Measurements from ENCODE around the gene STXBP1. TPM values are rescaled to one million over a fixed set of nuclear protein-coding genes. Genes with fewer than 3 reads are reported as not detected.

Gene STXBP1
- total and polyA plus RNA-seq, 9 of the 15 experiments (the other 6 are each of a cell fraction or from before 2014, with no cell fraction given) = 4.6 to 35.1 (median 9.7) TPM

DNA sequence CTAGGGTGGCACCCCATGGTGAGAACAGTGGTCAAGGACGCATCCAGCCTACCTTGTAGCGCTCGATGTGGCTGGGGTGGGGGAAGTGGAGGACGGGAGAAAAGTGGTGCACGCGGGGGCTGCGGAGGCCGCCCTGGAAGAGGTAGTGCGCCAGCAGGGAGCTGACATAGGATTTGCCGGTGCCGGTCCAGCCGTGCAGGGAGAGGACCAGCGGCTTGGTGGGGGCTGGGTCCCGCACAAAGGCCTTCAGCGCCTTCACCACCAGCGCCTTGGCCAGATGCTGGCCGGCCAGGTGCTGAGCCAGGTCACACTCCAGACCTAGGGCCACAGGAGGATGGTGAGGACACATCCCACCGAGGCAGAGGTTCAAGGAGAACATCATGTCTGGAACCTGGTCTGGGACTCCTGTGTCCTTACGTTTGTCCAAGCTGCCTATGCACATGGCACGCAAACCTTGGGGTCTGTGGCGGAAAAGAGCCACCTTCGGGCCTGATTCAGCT, 122.2 kb downstream of the STXBP1 start (continued):
- TF ChIP-seq, protein P1, sequence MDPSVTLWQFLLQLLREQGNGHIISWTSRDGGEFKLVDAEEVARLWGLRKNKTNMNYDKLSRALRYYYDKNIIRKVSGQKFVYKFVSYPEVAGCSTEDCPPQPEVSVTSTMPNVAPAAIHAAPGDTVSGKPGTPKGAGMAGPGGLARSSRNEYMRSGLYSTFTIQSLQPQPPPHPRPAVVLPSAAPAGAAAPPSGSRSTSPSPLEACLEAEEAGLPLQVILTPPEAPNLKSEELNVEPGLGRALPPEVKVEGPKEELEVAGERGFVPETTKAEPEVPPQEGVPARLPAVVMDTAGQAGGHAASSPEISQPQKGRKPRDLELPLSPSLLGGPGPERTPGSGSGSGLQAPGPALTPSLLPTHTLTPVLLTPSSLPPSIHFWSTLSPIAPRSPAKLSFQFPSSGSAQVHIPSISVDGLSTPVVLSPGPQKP (CRISPR knock-in tag; IDR thresholded peaks at IDR 0.05) = no peak
- TF ChIP-seq, protein P2, sequence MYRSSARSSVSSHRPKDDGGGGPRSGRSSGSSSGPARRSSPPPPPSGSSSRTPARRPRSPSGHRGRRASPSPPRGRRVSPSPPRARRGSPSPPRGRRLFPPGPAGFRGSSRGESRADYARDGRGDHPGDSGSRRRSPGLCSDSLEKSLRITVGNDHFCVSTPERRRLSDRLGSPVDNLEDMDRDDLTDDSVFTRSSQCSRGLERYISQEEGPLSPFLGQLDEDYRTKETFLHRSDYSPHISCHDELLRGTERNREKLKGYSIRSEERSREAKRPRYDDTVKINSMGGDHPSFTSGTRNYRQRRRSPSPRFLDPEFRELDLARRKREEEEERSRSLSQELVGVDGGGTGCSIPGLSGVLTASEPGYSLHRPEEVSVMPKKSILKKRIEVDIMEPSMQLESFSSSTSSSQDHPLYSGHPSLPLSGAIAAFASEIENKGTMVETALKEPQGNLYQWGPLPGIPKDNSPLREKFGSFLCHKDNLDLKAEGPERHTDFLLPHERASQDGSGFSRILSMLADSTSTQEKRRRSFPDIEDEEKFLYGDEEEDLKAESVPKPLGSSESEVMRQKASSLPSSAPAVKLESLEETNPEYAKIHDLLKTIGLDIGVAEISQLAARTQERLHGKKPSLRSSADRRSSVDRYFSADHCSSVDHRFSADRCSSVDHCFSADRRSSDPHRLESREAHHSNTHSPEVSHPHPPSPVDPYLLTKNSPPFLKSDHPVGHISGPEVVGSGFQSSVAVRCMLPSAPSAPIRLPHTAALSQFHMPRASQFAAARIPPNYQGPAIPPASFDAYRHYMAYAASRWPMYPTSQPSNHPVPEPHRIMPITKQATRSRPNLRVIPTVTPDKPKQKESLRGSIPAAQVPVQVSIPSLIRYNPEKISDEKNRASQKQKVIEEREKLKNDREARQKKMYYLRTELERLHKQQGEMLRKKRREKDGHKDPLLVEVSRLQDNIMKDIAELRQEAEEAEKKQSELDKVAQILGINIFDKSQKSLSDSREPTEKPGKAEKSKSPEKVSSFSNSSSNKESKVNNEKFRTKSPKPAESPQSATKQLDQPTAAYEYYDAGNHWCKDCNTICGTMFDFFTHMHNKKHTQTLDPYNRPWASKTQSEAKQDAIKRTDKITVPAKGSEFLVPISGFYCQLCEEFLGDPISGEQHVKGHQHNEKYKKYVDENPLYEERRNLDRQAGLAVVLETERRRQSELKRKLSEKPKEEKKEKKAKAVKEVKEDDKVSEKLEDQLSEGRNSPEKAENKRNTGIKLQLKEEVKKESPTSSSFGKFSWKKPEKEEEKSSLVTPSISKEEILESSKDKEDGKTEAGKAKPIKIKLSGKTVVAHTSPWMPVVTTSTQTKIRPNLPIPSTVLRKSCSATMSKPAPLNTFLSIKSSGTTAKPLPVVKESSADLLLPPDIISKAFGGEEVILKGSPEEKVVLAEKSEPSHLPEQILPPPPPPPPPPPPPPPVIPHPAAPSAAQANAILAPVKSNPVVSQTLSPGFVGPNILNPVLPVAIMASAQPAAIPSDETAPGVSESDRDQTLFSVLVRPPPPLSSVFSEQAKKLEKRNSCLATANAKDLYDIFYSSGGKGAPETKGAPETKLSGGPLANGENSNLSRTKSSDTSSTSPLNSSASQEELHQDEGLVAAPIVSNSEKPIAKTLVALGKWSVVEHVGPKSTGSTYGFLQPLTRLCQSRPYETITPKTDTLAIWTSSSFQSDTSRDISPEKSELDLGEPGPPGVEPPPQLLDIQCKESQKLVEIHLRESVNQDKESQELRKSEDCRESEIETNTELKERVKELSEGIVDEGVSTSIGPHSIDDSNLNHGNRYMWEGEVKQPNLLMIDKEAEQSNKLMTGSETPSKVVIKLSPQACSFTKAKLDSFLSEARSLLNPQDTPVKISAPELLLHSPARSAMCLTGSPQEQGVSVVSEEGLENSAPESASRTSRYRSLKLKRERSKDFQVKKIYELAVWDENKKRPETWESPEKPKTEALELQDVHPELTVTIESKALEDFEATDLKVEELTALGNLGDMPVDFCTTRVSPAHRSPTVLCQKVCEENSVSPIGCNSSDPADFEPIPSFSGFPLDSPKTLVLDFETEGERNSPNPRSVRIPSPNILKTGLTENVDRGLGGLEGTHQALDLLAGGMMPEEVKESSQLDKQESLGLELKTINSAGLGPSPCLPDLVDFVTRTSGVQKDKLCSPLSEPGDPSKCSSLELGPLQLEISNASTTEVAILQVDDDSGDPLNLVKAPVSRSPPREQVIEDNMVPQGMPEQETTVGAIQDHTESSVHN (IDR thresholded peaks at IDR 0.05; ENCODE audit: borderline replicate concordance in 1 of 2, low read depth in 1 of 2) = no peak
- TF ChIP-seq, protein P3, sequence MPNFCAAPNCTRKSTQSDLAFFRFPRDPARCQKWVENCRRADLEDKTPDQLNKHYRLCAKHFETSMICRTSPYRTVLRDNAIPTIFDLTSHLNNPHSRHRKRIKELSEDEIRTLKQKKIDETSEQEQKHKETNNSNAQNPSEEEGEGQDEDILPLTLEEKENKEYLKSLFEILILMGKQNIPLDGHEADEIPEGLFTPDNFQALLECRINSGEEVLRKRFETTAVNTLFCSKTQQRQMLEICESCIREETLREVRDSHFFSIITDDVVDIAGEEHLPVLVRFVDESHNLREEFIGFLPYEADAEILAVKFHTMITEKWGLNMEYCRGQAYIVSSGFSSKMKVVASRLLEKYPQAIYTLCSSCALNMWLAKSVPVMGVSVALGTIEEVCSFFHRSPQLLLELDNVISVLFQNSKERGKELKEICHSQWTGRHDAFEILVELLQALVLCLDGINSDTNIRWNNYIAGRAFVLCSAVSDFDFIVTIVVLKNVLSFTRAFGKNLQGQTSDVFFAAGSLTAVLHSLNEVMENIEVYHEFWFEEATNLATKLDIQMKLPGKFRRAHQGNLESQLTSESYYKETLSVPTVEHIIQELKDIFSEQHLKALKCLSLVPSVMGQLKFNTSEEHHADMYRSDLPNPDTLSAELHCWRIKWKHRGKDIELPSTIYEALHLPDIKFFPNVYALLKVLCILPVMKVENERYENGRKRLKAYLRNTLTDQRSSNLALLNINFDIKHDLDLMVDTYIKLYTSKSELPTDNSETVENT (CRISPR knock-in tag; IDR thresholded peaks at IDR 0.05) = no peak
- TF ChIP-seq, protein P4, sequence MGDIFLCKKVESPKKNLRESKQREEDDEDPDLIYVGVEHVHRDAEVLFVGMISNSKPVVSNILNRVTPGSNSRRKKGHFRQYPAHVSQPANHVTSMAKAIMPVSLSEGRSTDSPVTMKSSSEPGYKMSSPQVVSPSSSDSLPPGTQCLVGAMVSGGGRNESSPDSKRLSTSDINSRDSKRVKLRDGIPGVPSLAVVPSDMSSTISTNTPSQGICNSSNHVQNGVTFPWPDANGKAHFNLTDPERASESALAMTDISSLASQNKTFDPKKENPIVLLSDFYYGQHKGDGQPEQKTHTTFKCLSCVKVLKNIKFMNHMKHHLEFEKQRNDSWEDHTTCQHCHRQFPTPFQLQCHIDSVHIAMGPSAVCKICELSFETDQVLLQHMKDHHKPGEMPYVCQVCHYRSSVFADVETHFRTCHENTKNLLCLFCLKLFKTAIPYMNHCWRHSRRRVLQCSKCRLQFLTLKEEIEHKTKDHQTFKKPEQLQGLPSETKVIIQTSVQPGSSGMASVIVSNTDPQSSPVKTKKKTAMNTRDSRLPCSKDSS (IDR thresholded peaks at IDR 0.05; ENCODE audit: low read depth, partially characterized antibody) = no peak
- TF ChIP-seq IRF2 (CRISPR knock-in tag; IDR thresholded peaks at IDR 0.05) = no peak
- TF ChIP-seq RNF2 (IDR thresholded peaks at IDR 0.05) = no peak
- TF ChIP-seq, protein P5, sequence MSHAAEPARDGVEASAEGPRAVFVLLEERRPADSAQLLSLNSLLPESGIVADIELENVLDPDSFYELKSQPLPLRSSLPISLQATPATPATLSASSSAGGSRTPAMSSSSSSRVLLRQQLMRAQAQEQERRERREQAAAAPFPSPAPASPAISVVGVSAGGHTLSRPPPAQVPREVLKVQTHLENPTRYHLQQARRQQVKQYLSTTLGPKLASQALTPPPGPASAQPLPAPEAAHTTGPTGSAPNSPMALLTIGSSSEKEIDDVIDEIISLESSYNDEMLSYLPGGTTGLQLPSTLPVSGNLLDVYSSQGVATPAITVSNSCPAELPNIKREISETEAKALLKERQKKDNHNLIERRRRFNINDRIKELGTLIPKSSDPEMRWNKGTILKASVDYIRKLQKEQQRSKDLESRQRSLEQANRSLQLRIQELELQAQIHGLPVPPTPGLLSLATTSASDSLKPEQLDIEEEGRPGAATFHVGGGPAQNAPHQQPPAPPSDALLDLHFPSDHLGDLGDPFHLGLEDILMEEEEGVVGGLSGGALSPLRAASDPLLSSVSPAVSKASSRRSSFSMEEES (CRISPR knock-in tag; IDR thresholded peaks at IDR 0.05) = no peak
- no peak for TF ChIP-seq LCOR (CRISPR knock-in tag; IDR thresholded peaks at IDR 0.05)
- no peak for TF ChIP-seq SREBF1 (IDR thresholded peaks at IDR 0.05; ENCODE audit: borderline replicate concordance, low read depth, low read length)
- TF ChIP-seq NELFE (IDR thresholded peaks at IDR 0.05; ENCODE audit: insufficient read depth, insufficient read length) = no peak
- TF ChIP-seq WHSC1 (IDR thresholded peaks at IDR 0.05; ENCODE audit: low read length) = no peak
- TF ChIP-seq KLF10 (CRISPR knock-in tag; IDR thresholded peaks at IDR 0.05) = no peak
- no peak for TF ChIP-seq ZNF695 (CRISPR knock-in tag; IDR thresholded peaks at IDR 0.05)

All from K562 (cell line).